HL-60 (cell line): ENCODE measurements around the gene EPN1.

Experiments used
- GABPA ChIP-seq: IDR thresholded peaks from 2 replicates; pipeline ENCODE4 v1.6.1; 2012; ENCODE audit warnings: low read depth
- POLR2AphosphoS5 ChIP-seq: IDR thresholded peaks from 2 replicates; pipeline ENCODE4 v1.6.1; 2012; ENCODE audit warnings: low read depth
- SPI1 ChIP-seq: IDR thresholded peaks from 2 replicates; pipeline ENCODE4 v1.6.1; 2012; ENCODE audit warnings: low read depth, mild to moderate bottlenecking, borderline replicate concordance
- TF ChIP-seq, protein P1 (sequence below): IDR thresholded peaks from one replicate; pipeline ENCODE4 v1.5.1; 2011; ENCODE audit warnings: low read length, control low read depth, inconsistent platforms; ENCODE audit not compliant: insufficient read depth
- TF ChIP-seq, protein P2 (sequence below): IDR thresholded peaks from 2 replicates; pipeline ENCODE4 v1.6.1; 2012; ENCODE audit warnings: low read depth; ENCODE audit not compliant: insufficient replicate concordance

DNA sequence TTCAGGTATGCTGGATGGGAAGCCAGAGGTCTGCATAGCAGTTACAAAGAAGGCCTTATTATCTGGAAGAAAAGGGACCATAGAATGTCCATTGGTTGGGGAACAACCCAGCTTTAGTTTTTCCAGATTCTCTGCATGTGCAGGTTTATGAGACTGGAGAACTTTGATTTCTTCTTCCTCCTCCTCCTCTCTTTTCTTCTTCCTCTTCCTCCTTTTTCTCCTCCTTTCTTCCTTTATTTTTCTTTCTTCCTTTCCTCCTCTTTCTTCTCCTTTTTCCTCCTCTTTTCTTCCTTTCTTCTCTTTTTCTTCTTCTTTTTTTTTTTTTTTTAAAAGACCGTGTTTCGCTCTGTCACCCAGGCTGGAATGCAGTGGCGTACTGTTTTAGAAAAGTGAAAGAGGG, 30.9 kb downstream of the EPN1 start:
- TF ChIP-seq, protein P1, sequence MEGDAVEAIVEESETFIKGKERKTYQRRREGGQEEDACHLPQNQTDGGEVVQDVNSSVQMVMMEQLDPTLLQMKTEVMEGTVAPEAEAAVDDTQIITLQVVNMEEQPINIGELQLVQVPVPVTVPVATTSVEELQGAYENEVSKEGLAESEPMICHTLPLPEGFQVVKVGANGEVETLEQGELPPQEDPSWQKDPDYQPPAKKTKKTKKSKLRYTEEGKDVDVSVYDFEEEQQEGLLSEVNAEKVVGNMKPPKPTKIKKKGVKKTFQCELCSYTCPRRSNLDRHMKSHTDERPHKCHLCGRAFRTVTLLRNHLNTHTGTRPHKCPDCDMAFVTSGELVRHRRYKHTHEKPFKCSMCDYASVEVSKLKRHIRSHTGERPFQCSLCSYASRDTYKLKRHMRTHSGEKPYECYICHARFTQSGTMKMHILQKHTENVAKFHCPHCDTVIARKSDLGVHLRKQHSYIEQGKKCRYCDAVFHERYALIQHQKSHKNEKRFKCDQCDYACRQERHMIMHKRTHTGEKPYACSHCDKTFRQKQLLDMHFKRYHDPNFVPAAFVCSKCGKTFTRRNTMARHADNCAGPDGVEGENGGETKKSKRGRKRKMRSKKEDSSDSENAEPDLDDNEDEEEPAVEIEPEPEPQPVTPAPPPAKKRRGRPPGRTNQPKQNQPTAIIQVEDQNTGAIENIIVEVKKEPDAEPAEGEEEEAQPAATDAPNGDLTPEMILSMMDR, result no peak
- TF ChIP-seq, protein P2, sequence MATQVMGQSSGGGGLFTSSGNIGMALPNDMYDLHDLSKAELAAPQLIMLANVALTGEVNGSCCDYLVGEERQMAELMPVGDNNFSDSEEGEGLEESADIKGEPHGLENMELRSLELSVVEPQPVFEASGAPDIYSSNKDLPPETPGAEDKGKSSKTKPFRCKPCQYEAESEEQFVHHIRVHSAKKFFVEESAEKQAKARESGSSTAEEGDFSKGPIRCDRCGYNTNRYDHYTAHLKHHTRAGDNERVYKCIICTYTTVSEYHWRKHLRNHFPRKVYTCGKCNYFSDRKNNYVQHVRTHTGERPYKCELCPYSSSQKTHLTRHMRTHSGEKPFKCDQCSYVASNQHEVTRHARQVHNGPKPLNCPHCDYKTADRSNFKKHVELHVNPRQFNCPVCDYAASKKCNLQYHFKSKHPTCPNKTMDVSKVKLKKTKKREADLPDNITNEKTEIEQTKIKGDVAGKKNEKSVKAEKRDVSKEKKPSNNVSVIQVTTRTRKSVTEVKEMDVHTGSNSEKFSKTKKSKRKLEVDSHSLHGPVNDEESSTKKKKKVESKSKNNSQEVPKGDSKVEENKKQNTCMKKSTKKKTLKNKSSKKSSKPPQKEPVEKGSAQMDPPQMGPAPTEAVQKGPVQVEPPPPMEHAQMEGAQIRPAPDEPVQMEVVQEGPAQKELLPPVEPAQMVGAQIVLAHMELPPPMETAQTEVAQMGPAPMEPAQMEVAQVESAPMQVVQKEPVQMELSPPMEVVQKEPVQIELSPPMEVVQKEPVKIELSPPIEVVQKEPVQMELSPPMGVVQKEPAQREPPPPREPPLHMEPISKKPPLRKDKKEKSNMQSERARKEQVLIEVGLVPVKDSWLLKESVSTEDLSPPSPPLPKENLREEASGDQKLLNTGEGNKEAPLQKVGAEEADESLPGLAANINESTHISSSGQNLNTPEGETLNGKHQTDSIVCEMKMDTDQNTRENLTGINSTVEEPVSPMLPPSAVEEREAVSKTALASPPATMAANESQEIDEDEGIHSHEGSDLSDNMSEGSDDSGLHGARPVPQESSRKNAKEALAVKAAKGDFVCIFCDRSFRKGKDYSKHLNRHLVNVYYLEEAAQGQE, result no peak
- TF ChIP-seq POLR2AphosphoS5 (no peak), GABPA (no peak), SPI1 (no peak)
